C4-2B (cell line): ENCODE results near the gene ASB18.

ENCODE experiments used
- H3K27ac ChIP-seq: fragments of 450-650 bp; 2 replicates; pipeline ENCODE4 v1.5.1; 2017
- CTCF ChIP-seq: fragments of 450-650 bp; conservative IDR thresholded peaks from 2 replicates; pipeline ENCODE4 v1.5.1; 2017; ENCODE audit warnings: mild to moderate bottlenecking
- ZFX ChIP-seq: fragments of 450-650 bp; IDR thresholded peaks from 2 replicates; pipeline ENCODE4 v1.6.1; 2017

Gene ASB18

DNA sequence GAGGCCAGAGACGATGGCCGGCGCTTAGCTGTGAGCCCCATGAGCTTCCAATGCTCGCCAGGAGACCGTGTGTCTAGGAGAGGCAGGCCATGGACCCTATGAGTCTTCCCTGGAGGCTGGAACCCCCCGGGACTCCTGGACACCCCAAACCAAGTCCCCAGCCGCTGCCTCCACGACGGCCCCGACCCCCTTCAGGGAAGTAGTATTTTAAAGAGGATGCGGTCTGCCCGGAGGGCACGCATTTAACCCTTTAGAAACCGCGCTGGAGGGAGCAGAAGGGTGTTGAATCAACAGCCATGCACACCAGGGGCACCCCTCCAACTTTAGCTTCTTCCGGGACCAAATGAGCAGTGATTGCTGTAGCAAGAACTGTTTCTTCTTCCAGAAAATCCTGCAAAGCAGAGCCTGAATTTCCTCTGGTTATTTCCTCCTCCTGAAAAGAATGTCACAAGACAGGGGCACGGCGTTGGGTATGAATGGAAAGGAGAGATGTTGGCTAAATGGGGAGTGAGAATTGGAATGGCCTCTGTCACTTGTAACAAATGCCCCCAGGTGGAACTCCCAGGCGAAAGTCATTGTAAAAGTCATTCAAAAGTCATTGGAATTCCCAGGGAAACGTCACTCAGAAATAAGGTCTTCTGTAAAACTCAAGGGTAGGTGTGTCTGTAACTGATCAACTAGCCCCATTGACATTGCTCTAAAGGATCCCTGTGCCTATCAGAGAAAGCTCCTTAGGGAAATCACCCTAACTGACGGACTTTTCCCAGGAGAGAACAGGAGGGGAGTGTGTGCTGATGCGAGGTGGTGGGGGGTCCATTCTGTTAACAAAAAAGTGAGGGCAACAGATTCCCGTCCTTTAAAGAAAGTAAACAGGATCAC lies 90.2 kb downstream of the ASB18 start:
- no peak for TF ChIP-seq ZFX
- no peak for TF ChIP-seq CTCF
- no peak overlapping the region for H3K27ac ChIP-seq

DNA sequence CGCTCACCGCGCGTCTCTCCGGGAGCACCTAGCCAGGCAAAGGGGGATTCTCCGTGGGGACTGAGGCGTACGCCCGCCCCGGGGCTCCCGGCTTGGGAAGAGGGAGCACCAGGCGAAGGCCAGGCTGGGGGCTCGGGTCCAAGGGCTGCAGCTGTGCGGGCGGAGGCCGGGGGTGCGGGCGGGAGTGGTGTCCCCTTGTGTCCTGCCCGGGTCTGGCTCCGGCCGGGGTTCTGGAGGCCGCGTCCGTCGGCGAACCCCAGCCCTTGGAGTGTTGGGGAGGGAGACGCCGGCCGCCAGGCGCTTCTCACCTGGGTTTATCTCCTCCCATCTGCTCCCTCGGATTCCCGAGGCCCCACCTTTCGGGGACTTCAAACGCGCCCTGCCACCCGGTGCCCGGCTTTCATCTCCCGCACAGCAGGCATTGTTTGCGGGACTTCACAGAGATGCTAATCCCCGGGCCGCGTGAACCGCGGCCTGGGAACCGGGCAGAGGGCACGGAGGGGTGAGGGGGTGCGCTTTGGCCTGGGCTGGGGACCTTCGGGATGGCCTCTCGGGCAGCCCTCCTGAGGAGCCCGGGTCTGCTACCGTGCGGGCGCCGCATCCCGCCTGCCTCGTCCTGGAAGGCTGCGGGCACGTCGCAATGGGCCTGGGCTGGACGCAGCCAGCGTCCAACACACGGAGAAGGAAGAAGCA lies 91.0 kb downstream of the ASB18 start:
- no peak overlapping the region for H3K27ac ChIP-seq
- TF ChIP-seq CTCF (no peak), ZFX (no peak)

- TF ChIP-seq ZFX (no peak), CTCF (no peak)
- H3K27ac ChIP-seq = no peak overlapping the region
Observed at GRCh38 chr2:236172255-236173035, 91.8 kb downstream of the ASB18 start.

- no peak overlapping the region for H3K27ac ChIP-seq
Observed at GRCh38 chr2:236171680-236172254, 92.4 kb downstream of the ASB18 start.

DNA sequence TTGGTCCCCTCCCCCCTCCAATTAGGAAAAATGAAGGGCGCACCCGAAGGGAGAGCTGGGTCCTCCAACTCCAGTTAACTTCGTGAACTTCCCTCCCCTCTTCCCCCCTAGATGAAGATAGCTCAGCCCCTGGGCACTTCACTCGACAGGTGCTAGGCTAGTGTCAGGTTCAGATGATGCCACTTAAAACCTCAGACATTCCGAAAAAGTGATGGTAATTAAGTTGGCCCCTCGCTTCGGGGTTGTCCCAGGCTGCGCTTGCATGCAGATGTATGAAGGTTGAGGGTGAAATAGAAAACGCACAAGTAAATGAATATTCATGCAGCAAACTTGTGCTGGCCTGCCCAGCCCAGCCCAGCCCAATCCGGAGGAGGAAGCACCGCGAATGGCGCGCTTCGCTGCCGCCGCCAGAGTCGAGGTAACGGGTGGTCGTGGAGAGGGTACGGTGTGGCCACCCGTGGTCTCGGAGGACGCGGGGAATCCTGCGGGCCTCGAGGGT lies 93.0 kb downstream of the ASB18 start:
- TF ChIP-seq CTCF (no peak), ZFX (no peak)
- H3K27ac ChIP-seq = no peak overlapping the region

More at GRCh38 chr2:236171680-236172254, 92.4 kb downstream of the ASB18 start:
- no peak for TF ChIP-seq CTCF
- TF ChIP-seq ZFX = no peak

GRCh38 chr2:236170590-236171165 lies 93.5 kb downstream of the ASB18 start:
- no peak overlapping the region for H3K27ac ChIP-seq
- no peak for TF ChIP-seq CTCF
- TF ChIP-seq ZFX = no peak
